Karpas-422 (cell line): ENCODE measurements around the gene ADAM15. TPM values are rescaled to one million over a fixed set of nuclear protein-coding genes. Genes with fewer than 3 reads are reported as not detected.

Source experiments
- DNase-seq: peaks from one replicate; pipeline ENCODE4 v3.0.0-alpha.2; 2015
- H2AFZ ChIP-seq: fragments of 200-600 bp; sonication (generic); 2 replicates; pipeline ENCODE4 v1.6.1; 2014; ENCODE audit warnings: antibody characterized with exemption, low read length, mixed read lengths
- H3K27ac ChIP-seq: fragments of 200-600 bp; sonication (generic); 2 replicates; pipeline ENCODE4 v1.5.1; 2014; ENCODE audit warnings: mild to moderate bottlenecking, low read length, moderate library complexity
- H3K27me3 ChIP-seq: fragments of 200-600 bp; sonication (generic); 2 replicates; pipeline ENCODE4 v1.6.1; 2014; ENCODE audit warnings: low read length, mixed read lengths
- H3K36me3 ChIP-seq: fragments of 200-600 bp; sonication (generic); 2 replicates; pipeline ENCODE4 v1.6.1; 2014; ENCODE audit warnings: low read length, mixed read lengths; ENCODE audit not compliant: insufficient read depth
- H3K4me1 ChIP-seq: fragments of 200-600 bp; sonication (generic); 2 replicates; pipeline ENCODE4 v1.6.1; 2014; ENCODE audit warnings: mild to moderate bottlenecking, low read length, mixed read lengths
- H3K4me2 ChIP-seq: fragments of 200-600 bp; sonication (generic); 2 replicates; pipeline ENCODE4 v1.6.1; 2014; ENCODE audit warnings: low read length, low read depth, mild to moderate bottlenecking; ENCODE audit not compliant: poor library complexity, severe bottlenecking
- H3K4me3 ChIP-seq: fragments of 200-600 bp; sonication (generic); 2 replicates; pipeline ENCODE4 v1.5.1; 2014; ENCODE audit warnings: mild to moderate bottlenecking, antibody characterized with exemption, low read length, mixed read lengths
- H3K79me2 ChIP-seq: fragments of 200-600 bp; sonication (generic); 2 replicates; pipeline ENCODE4 v1.6.1; 2014; ENCODE audit warnings: mild to moderate bottlenecking, low read length, mixed read lengths
- H3K9ac ChIP-seq: fragments of 200-600 bp; sonication (generic); 2 replicates; pipeline ENCODE4 v1.6.0; 2014; ENCODE audit warnings: low read length
- H3K9me2 ChIP-seq: fragments of 200-600 bp; sonication (generic), shearing (Covaris generic); replicated peaks from 2 replicates; pipeline ENCODE4 v1.6.0; 2014; ENCODE audit warnings: mild to moderate bottlenecking, low read length, moderate library complexity; ENCODE audit not compliant: insufficient read depth
- H3K9me3 ChIP-seq: fragments of 300-700, 200-600 bp; sonication (generic); 2 replicates; pipeline ENCODE4 v1.6.1; 2014; ENCODE audit warnings: low read length, mixed read lengths
- H4K20me1 ChIP-seq: fragments of 200-600 bp; sonication (generic); 2 replicates; pipeline ENCODE4 v1.6.1; 2014; ENCODE audit warnings: mild to moderate bottlenecking, antibody characterized with exemption, low read length, low read depth; ENCODE audit not compliant: insufficient read depth
- total RNA-seq: library from RNA; depleted of rRNA; stranded (reverse); fragments of >200 nt; shearing (Covaris generic); gene quantifications from 2 replicates; pipeline ENCODE4 v1.2.3, GENCODE V29; 2014; ENCODE audit warnings: low replicate concordance

Gene ADAM15
- total RNA-seq, 1 experiment from 2014 or later = 33.6 TPM

DNA sequence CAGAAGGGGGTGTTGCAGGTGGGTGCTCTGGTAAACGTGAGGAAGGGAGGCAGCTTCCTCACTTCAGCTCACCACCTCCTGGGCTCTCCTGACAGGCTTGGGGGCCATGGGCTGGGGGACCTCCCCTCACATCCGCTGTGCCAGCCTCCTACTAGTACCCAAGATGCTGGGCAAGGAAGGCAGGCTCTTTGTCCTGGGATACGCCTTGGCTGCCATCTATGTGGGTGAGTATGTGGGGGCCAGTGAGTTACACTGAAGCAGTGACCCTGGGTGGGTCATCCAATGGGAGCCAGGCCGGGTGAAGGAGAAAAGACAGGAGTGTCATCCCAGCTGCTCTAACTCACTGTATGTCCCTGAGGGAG is 11.8 kb upstream of the ADAM15 start:
- H4K20me1 ChIP-seq = no peaks in the 10 kb centered on the region
- no peaks in the 10 kb centered on the region for H3K79me2 ChIP-seq
- no peak overlapping the region for H3K4me3 ChIP-seq
- H2AFZ ChIP-seq = no peak overlapping the region
- H3K9me2 ChIP-seq = no peaks in the 10 kb centered on the region
- no peak overlapping the region for H3K9ac ChIP-seq
- H3K36me3 ChIP-seq = no peaks in the 10 kb centered on the region
- H3K27me3 ChIP-seq = no peaks in the 10 kb centered on the region
- no peak for DNase-seq
- H3K27ac ChIP-seq = no peak overlapping the region
- no peaks in the 10 kb centered on the region for H3K9me3 ChIP-seq
- H3K4me2 ChIP-seq = no peak overlapping the region
- H3K4me1 ChIP-seq = no peaks in the 10 kb centered on the region

DNA sequence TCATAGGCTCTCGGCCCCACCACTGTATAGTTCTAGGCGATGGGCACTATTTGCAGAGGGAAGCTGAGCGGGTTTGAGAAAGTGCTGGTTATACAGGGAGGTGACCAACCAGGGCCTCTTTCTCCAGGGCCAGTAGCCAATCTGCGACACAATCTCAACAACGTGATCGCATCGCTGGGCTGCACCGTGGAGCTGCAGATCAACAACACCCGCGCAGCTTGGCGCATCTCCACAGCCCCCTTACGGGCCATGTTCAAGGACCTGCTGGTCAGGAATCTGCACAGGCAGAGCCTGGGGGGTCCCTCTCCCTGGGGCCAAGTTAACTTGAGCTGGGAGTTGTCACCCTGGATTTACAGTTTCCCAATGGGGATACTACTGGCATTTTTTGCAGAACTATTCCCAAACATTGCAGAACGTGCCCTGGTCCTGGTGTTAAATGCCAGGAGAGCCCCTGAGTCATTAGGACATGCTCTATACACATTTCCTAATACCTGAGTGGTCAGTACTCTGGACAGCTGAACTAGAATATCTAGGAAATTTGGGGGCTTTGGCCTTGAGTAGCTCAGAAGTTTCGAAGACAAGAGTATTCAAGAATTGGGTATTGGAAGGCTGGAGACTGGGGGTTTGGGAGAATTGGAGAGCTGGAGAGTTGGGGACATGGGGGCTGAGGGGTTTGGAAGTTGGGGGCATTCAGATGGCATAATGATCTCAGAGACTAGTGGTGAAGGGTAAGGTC is 10.6 kb upstream of the ADAM15 start:
- no peak for DNase-seq
- no peaks in the 10 kb centered on the region for H4K20me1 ChIP-seq

DNA sequence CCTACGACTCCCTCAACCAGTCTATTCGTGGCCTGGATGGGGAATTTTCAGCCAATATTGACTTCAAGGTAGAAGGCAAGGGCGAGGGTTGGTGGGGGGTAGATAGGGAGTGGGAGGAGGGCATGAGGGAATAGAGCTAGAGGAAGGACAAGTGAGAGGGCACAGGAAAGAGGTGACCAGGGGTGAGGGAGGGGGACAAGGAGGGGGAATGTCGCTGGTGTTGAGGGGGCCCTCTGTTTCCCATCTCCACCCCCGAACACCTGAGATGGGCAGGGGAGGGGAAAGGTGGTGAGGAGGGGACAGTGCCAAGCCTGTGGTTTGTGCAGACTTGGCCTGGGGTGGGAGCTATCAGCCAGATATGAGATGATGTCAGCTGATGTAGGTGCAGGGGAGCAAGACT is 8.3 kb upstream of the ADAM15 start:
- H3K79me2 ChIP-seq = no peaks in the 10 kb centered on the region
- no peak overlapping the region for H3K9ac ChIP-seq

More for the DNA sequence above, 10.6 kb upstream of the ADAM15 start:
- H3K9ac ChIP-seq = no peak overlapping the region
- H3K36me3 ChIP-seq = no peaks in the 10 kb centered on the region
- no peaks in the 10 kb centered on the region for H3K79me2 ChIP-seq
- no peak overlapping the region for H3K4me3 ChIP-seq
- H3K4me1 ChIP-seq = no peaks in the 10 kb centered on the region
- no peaks in the 10 kb centered on the region for H3K9me3 ChIP-seq
- H3K27me3 ChIP-seq = no peaks in the 10 kb centered on the region
- H2AFZ ChIP-seq = no peak overlapping the region
- H3K27ac ChIP-seq = no peak overlapping the region
- no peaks in the 10 kb centered on the region for H3K9me2 ChIP-seq
- no peak overlapping the region for H3K4me2 ChIP-seq

DNA sequence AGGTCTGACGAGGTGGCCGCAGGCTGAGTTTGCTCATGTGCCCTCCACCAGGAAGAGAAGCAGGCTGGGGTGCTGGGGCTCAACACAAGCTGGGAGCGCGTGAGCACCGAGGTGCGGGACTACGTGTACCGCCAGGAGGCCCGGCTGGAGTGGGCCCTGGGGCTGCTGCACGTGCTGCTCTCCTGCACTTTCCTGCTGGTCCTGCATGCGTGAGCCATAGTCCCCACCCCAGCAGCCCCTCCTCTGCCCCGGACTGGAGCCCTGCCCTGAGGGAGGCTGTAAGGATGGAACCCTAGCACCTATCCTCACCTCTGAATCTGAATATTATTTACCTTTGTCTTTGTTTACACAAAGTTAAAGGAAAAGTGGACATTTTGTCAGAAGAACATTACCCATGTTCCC is 7.8 kb upstream of the ADAM15 start:
- H4K20me1 ChIP-seq = no peaks in the 10 kb centered on the region
- H3K4me2 ChIP-seq = no peak overlapping the region
- H3K4me3 ChIP-seq = no peak overlapping the region
- no peaks in the 10 kb centered on the region for H3K9me3 ChIP-seq
- H3K27ac ChIP-seq = no peak overlapping the region
- no peaks in the 10 kb centered on the region for H3K27me3 ChIP-seq
- no peaks in the 10 kb centered on the region for H3K9me2 ChIP-seq
- H3K36me3 ChIP-seq = no peaks in the 10 kb centered on the region
- DNase-seq = no peak
- no peak overlapping the region for H2AFZ ChIP-seq
- no peaks in the 10 kb centered on the region for H3K79me2 ChIP-seq
- no peaks in the 10 kb centered on the region for H3K4me1 ChIP-seq
- no peak overlapping the region for H3K9ac ChIP-seq

More for the DNA sequence above, 8.3 kb upstream of the ADAM15 start:
- Histone ChIP-seq H3K9me2 (no peaks in the 10 kb centered on the region), H2AFZ (no peak overlapping the region), H3K36me3 (no peaks in the 10 kb centered on the region), H4K20me1 (no peaks in the 10 kb centered on the region), H3K4me1 (no peaks in the 10 kb centered on the region), H3K27ac (no peak overlapping the region), H3K27me3 (no peaks in the 10 kb centered on the region), H3K4me3 (no peak overlapping the region), H3K9me3 (no peaks in the 10 kb centered on the region), H3K4me2 (no peak overlapping the region)
- no peak for DNase-seq

- Histone ChIP-seq H3K4me3 (no peak overlapping the region), H3K4me2 (no peak overlapping the region)
Measured at GRCh38 chr1:155043793-155044192, 7.3 kb upstream of the ADAM15 start.

GRCh38 chr1:155044365-155044764 is 6.8 kb upstream of the ADAM15 start:
- DNase-seq = no peak
- Histone ChIP-seq H2AFZ (no peak overlapping the region), H3K27me3 (no peaks in the 10 kb centered on the region), H3K79me2 (no peaks in the 10 kb centered on the region), H3K4me3 (no peak overlapping the region), H3K9me3 (no peaks in the 10 kb centered on the region), H3K9me2 (no peaks in the 10 kb centered on the region), H4K20me1 (no peaks in the 10 kb centered on the region), H3K27ac (no peak overlapping the region), H3K4me1 (no peaks in the 10 kb centered on the region), H3K9ac (no peak overlapping the region), H3K36me3 (no peaks in the 10 kb centered on the region), H3K4me2 (no peak overlapping the region)

More at GRCh38 chr1:155043793-155044192, 7.3 kb upstream of the ADAM15 start:
- H3K27ac ChIP-seq = no peak overlapping the region
- no peaks in the 10 kb centered on the region for H3K9me3 ChIP-seq
- no peaks in the 10 kb centered on the region for H3K4me1 ChIP-seq
- H3K9me2 ChIP-seq = no peaks in the 10 kb centered on the region
- no peaks in the 10 kb centered on the region for H3K27me3 ChIP-seq
- H2AFZ ChIP-seq = no peak overlapping the region
- H4K20me1 ChIP-seq = no peaks in the 10 kb centered on the region
- H3K36me3 ChIP-seq = no peaks in the 10 kb centered on the region
- H3K9ac ChIP-seq = no peak overlapping the region
- H3K79me2 ChIP-seq = no peaks in the 10 kb centered on the region
- DNase-seq = no peak

GRCh38 chr1:155044812-155045657 is 6.1 kb upstream of the ADAM15 start:
- no peaks in the 10 kb centered on the region for H3K36me3 ChIP-seq
- no peak overlapping the region for H2AFZ ChIP-seq
- DNase-seq = peak; percentile 88
- H3K9ac ChIP-seq = no peak overlapping the region
- peaks cover 4% of the 10 kb centered on the region for H3K4me1 ChIP-seq
- H3K9me2 ChIP-seq = no peaks in the 10 kb centered on the region
- H3K27ac ChIP-seq = no peak overlapping the region
- no peak overlapping the region for H3K4me3 ChIP-seq
- H3K79me2 ChIP-seq = no peaks in the 10 kb centered on the region
- H3K4me2 ChIP-seq = no peak overlapping the region
- no peaks in the 10 kb centered on the region for H3K9me3 ChIP-seq
- H3K27me3 ChIP-seq = no peaks in the 10 kb centered on the region
- H4K20me1 ChIP-seq = no peaks in the 10 kb centered on the region

- Histone ChIP-seq H3K9me2 (no peaks in the 10 kb centered on the region), H3K27ac (no peak overlapping the region), H3K79me2 (peaks cover 24% of the 10 kb centered on the region), H3K4me1 (peaks cover 26% of the 10 kb centered on the region), H3K36me3 (no peaks in the 10 kb centered on the region), H3K27me3 (no peaks in the 10 kb centered on the region), H2AFZ (no peak overlapping the region), H3K9ac (no peak overlapping the region), H3K9me3 (no peaks in the 10 kb centered on the region), H4K20me1 (no peaks in the 10 kb centered on the region), H3K4me3 (no peak overlapping the region), H3K4me2 (no peak overlapping the region)
- no peak for DNase-seq
Measured at GRCh38 chr1:155048449-155049334, 2.4 kb upstream of the ADAM15 start.
